ENCODE results near the gene PSORS1C2. TPM values are rescaled to one million over a fixed set of nuclear protein-coding genes. Genes with fewer than 3 reads are reported as not detected.

PSORS1C2 gene
- total and polyA plus RNA-seq, 2 donors (not counting 1 experiment from before 2014, with no cell fraction given) = not detected

GRCh38 chr6:31121131-31121790, 17.6 kb downstream of the PSORS1C2 start:
- no peak for TF ChIP-seq EZH2 (IDR thresholded peaks at IDR 0.05; ENCODE audit: low read length, missing control alignments)
- TF ChIP-seq, protein P1, sequence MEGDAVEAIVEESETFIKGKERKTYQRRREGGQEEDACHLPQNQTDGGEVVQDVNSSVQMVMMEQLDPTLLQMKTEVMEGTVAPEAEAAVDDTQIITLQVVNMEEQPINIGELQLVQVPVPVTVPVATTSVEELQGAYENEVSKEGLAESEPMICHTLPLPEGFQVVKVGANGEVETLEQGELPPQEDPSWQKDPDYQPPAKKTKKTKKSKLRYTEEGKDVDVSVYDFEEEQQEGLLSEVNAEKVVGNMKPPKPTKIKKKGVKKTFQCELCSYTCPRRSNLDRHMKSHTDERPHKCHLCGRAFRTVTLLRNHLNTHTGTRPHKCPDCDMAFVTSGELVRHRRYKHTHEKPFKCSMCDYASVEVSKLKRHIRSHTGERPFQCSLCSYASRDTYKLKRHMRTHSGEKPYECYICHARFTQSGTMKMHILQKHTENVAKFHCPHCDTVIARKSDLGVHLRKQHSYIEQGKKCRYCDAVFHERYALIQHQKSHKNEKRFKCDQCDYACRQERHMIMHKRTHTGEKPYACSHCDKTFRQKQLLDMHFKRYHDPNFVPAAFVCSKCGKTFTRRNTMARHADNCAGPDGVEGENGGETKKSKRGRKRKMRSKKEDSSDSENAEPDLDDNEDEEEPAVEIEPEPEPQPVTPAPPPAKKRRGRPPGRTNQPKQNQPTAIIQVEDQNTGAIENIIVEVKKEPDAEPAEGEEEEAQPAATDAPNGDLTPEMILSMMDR (conservative IDR thresholded peaks at IDR 0.05 in 1 of 2, IDR thresholded peaks at IDR 0.05 in 1 of 2; ENCODE audit: low read depth in 1 of 2, low read length in 2 of 2) = no peak
- H3K9ac ChIP-seq (ENCODE audit: insufficient read depth, low read length) = no peak overlapping the region
- H3K4me2 ChIP-seq (ENCODE audit: extremely low read depth, insufficient read depth, low read length) = no peak overlapping the region
- no peak overlapping the region for H3K4me3 ChIP-seq (replicated peaks in 1 of 4; ENCODE audit: control extremely low read depth in 1 of 4, insufficient read depth in 1 of 4, low read depth in 3 of 4, low read length in 4 of 4)
- H3K36me3 ChIP-seq (ENCODE audit: control insufficient read depth, insufficient read depth, low read length) = no peaks in the 10 kb centered on the region
- H3K4me1 ChIP-seq (ENCODE audit: control insufficient read depth, extremely low read depth, insufficient read depth, low read length) = peaks cover 15% of the 10 kb centered on the region
- peaks cover under 1% of the 10 kb centered on the region for H3K27me3 ChIP-seq (ENCODE audit: control insufficient read depth, insufficient read depth, low read length)
- H2AFZ ChIP-seq (ENCODE audit: low read length) = no peak overlapping the region
- H3K27ac ChIP-seq (ENCODE audit: insufficient read depth, low read length) = no peak overlapping the region
- no peaks in the 10 kb centered on the region for H3K79me2 ChIP-seq (ENCODE audit: control insufficient read depth, insufficient read depth, low read length)
- DNase-seq (ENCODE audit: low read depth in 2 of 2) = no peak
- no peaks in the 10 kb centered on the region for H3K9me3 ChIP-seq (ENCODE audit: control insufficient read depth, insufficient read depth, low read depth, low read length)
- no peaks in the 10 kb centered on the region for H4K20me1 ChIP-seq (ENCODE audit: control insufficient read depth, extremely low read depth, insufficient read depth, low read length)

- H3K36me3 ChIP-seq (ENCODE audit: control insufficient read depth, insufficient read depth, low read length) = no peaks in the 10 kb centered on the region
- H3K4me3 ChIP-seq (replicated peaks in 1 of 4; ENCODE audit: control extremely low read depth in 1 of 4, insufficient read depth in 1 of 4, low read depth in 3 of 4, low read length in 4 of 4) = no peak within 1 kb of the TSS
- H3K9ac ChIP-seq (ENCODE audit: insufficient read depth, low read length) = no peak within 1 kb of the TSS
- H3K4me1 ChIP-seq (ENCODE audit: control insufficient read depth, extremely low read depth, insufficient read depth, low read length) = peaks cover 14% of the 10 kb centered on the region
- no peak within 1 kb of the TSS for H3K27ac ChIP-seq (ENCODE audit: insufficient read depth, low read length)
- H3K4me2 ChIP-seq (ENCODE audit: extremely low read depth, insufficient read depth, low read length) = no peak within 1 kb of the TSS
- H2AFZ ChIP-seq (ENCODE audit: low read length) = no peak within 1 kb of the TSS
- H3K27me3 ChIP-seq (ENCODE audit: control insufficient read depth, insufficient read depth, low read length) = no peaks in the 10 kb centered on the region
- no peaks in the 10 kb centered on the region for H3K79me2 ChIP-seq (ENCODE audit: control insufficient read depth, insufficient read depth, low read length)
- TF ChIP-seq, protein P1 (conservative IDR thresholded peaks at IDR 0.05 in 1 of 2, IDR thresholded peaks at IDR 0.05 in 1 of 2; ENCODE audit: low read depth in 1 of 2, low read length in 2 of 2) = no peak
- no peak for TF ChIP-seq EZH2 (IDR thresholded peaks at IDR 0.05; ENCODE audit: low read length, missing control alignments)
- H3K9me3 ChIP-seq (ENCODE audit: control insufficient read depth, insufficient read depth, low read depth, low read length) = no peaks in the 10 kb centered on the region
- no peaks in the 10 kb centered on the region for H4K20me1 ChIP-seq (ENCODE audit: control insufficient read depth, extremely low read depth, insufficient read depth, low read length)
- no peak for DNase-seq (ENCODE audit: low read depth in 2 of 2)
Measured at GRCh38 chr6:31120151-31120915, 18.5 kb downstream of the PSORS1C2 start, which contains the start of gene CDSN. CDSN (minus strand) TSS chr6:31120446; CDS start chr6:31120419, 27 bp downstream.

DNA sequence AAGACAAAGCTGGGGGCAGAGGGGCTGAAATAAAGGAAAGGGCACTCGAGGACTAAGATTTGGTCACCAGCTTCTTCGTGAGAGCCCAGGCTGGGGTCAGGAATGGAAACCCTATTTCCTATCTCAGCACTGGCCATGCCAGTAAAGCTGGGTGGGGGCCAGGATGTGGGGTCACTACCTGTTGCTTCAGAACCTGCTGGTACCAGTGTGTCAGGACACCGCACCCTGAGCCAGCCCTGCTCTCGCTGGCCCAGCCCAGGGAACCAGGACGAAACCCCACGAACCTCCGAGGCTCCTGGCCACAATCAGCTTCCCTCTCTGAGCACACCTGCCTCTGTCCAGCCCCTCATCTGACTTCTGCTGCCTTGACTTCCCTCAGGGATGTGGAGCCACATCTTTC, 20.7 kb downstream of the PSORS1C2 start:
- Histone ChIP-seq H4K20me1 (ENCODE audit: control insufficient read depth, extremely low read depth, insufficient read depth, low read length) (no peaks in the 10 kb centered on the region), H3K27ac (ENCODE audit: insufficient read depth, low read length) (no peak overlapping the region), H3K4me3 (replicated peaks in 1 of 4; ENCODE audit: control extremely low read depth in 1 of 4, insufficient read depth in 1 of 4, low read depth in 3 of 4, low read length in 4 of 4) (no peak overlapping the region), H3K9ac (ENCODE audit: insufficient read depth, low read length) (no peak overlapping the region), H2AFZ (ENCODE audit: low read length) (no peak overlapping the region), H3K4me1 (ENCODE audit: control insufficient read depth, extremely low read depth, insufficient read depth, low read length) (peaks cover 29% of the 10 kb centered on the region), H3K9me3 (ENCODE audit: control insufficient read depth, insufficient read depth, low read depth, low read length) (no peaks in the 10 kb centered on the region), H3K4me2 (ENCODE audit: extremely low read depth, insufficient read depth, low read length) (no peak overlapping the region), H3K27me3 (ENCODE audit: control insufficient read depth, insufficient read depth, low read length) (no peaks in the 10 kb centered on the region), H3K79me2 (ENCODE audit: control insufficient read depth, insufficient read depth, low read length) (no peaks in the 10 kb centered on the region), H3K36me3 (ENCODE audit: control insufficient read depth, insufficient read depth, low read length) (no peaks in the 10 kb centered on the region)
- DNase-seq (ENCODE audit: low read depth in 2 of 2) = no peak
- TF ChIP-seq, protein P1 (conservative IDR thresholded peaks at IDR 0.05 in 1 of 2, IDR thresholded peaks at IDR 0.05 in 1 of 2; ENCODE audit: low read depth in 1 of 2, low read length in 2 of 2) = no peak
- TF ChIP-seq EZH2 (IDR thresholded peaks at IDR 0.05; ENCODE audit: low read length, missing control alignments) = no peak

All from fibroblast of lung (primary cell).